Astrocyte of the cerebellum (primary cell): ENCODE results near the gene SLC39A11.

Experiments used
- DNase-seq: peaks from one replicate; pipeline ENCODE4 v3.0.0-alpha.2; 2011; ENCODE audit warnings: low read depth
- H3K4me3 ChIP-seq: 2 replicates; pipeline ENCODE4 v1.5.1; 2011; ENCODE audit warnings: mild to moderate bottlenecking, low read depth, low read length, moderate library complexity
- in situ Hi-C: cut with HindIII; loops from 2 replicates; pipeline ENCODE4 v1.10.0; 2017; ENCODE audit warnings: low sequenced_read_pairs
- TF ChIP-seq, protein P1 (sequence below): IDR thresholded peaks from 2 replicates; pipeline ENCODE4 v1.5.1; 2012; ENCODE audit warnings: low read length, low read depth, moderate library complexity, mild to moderate bottlenecking; ENCODE audit errors: missing control alignments

The SLC39A11 gene

DNA sequence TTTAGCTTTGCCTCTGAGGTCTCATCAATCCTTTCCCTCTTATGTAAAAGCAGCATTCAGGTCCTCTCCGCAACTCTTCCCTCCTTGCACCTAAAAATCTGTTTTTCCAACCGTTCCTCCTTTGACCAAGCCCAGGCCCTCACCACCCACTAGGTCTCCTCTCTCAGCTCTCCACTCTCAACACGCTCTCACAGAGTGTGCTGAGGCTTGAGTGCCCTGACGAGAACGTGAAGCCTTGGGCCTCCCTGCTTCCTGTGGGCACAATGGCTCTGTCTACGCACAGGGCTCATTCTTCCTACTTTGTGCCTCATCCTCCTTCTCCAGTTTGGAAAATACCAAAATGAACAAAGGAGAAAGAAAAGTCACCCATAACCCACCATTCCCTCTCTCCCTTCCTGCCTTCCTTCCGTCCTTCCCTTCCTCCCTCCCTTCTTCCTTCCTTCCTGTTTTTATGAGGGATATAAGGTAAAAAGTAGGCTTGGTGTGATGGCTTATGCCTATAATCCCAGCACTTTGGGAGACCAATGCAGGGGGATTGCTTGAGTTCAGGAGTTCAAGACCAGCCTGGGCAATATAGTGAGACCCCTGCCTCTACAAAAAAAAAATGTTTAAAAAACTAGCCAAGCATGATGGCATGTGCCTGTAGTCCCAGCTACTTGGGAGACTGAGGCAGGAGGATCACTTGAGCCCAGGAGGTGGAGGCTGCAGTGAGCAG lies 31.3 kb upstream of the SLC39A11 start:
- in situ Hi-C loops: no loop called here
- TF ChIP-seq, protein P1, sequence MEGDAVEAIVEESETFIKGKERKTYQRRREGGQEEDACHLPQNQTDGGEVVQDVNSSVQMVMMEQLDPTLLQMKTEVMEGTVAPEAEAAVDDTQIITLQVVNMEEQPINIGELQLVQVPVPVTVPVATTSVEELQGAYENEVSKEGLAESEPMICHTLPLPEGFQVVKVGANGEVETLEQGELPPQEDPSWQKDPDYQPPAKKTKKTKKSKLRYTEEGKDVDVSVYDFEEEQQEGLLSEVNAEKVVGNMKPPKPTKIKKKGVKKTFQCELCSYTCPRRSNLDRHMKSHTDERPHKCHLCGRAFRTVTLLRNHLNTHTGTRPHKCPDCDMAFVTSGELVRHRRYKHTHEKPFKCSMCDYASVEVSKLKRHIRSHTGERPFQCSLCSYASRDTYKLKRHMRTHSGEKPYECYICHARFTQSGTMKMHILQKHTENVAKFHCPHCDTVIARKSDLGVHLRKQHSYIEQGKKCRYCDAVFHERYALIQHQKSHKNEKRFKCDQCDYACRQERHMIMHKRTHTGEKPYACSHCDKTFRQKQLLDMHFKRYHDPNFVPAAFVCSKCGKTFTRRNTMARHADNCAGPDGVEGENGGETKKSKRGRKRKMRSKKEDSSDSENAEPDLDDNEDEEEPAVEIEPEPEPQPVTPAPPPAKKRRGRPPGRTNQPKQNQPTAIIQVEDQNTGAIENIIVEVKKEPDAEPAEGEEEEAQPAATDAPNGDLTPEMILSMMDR: no peak
- H3K4me3 ChIP-seq: no peak overlapping the region
- no peak for DNase-seq

DNA sequence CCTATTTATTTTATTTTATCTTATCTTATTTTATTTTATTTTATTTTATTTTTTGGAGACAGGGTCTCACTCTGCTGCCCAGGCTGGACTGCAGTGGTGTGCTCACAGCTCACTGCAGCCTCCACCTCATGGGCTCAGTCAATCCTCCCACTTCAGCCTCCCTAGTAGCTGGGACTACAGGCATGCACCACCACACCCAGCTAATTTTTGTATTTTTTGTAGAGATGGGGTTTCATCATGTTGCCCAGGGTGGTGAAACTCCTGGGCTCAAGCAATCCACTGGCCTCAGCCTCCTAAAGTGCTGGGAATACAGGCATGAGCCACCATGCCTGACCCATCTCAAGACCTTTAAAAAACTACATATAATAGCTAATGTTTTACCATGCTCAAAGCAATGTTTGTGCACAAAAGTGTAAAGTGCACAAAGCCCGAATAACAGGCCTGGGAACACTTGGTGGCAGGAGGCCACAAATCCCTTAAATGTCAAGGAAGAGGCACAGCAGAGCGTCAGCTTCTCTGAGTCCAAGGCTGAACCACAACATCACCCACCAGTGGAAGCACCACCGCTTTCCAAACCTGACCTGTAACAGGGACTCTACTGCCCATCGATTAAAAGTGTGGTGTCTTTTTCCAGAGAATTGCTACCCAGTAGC lies 30.6 kb upstream of the SLC39A11 start:
- in situ Hi-C loops: no loop called here
- TF ChIP-seq, protein P1: no peak
- H3K4me3 ChIP-seq: no peak overlapping the region
- no peak for DNase-seq

GRCh38 chr17:73121506-73121905 lies 29.0 kb upstream of the SLC39A11 start:
- DNase-seq: no peak
- in situ Hi-C loops: no loop called here
- no peak overlapping the region for H3K4me3 ChIP-seq
- TF ChIP-seq, protein P1: no peak

DNA sequence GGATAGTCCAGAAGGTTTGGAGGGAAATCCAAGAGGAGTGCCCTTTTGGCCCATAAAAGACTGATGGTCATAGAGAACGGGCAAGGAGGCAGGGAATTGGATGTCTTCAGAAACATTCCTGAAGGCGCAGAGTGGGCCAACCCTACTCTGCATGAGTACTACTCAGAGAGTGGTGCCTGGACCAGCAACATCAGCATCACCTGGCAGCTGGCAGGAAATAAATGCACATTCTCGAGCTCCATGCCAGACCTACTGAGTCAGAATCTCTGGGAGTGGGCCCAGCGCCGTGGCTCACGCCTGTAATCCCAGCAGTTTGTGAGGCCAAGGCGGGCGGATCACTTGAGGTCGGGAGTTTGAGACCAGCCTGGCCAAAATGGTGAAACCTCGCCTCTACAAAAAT lies 27.1 kb upstream of the SLC39A11 start:
- TF ChIP-seq, protein P1: no peak
- DNase-seq: no peak
- H3K4me3 ChIP-seq: no peak overlapping the region
- in situ Hi-C loops: no loop called here

GRCh38 chr17:73118951-73119391 lies 26.5 kb upstream of the SLC39A11 start:
- no peak overlapping the region for H3K4me3 ChIP-seq
- in situ Hi-C loops: no loop called here
- no peak for DNase-seq
- TF ChIP-seq, protein P1: no peak

- in situ Hi-C loops: no loop called here
- TF ChIP-seq, protein P1: no peak
These were observed 25.7 kb upstream of the SLC39A11 start for GRCh38 chr17:73118139-73118538.

More at GRCh38 chr17:73118139-73118538, 25.7 kb upstream of the SLC39A11 start:
- no peak for DNase-seq
- no peak overlapping the region for H3K4me3 ChIP-seq
